GM21576 (cell line): ENCODE results near the gene YARS1.

Source experiments
- ATAC-seq: cut with Tn5 transposase; IDR thresholded peaks from one replicate; pipeline ENCODE4 v1.9.1; 2021; ENCODE audit warnings: mild to moderate bottlenecking, moderate library complexity; ENCODE audit not compliant: unreplicated experiment

The YARS1 gene

DNA sequence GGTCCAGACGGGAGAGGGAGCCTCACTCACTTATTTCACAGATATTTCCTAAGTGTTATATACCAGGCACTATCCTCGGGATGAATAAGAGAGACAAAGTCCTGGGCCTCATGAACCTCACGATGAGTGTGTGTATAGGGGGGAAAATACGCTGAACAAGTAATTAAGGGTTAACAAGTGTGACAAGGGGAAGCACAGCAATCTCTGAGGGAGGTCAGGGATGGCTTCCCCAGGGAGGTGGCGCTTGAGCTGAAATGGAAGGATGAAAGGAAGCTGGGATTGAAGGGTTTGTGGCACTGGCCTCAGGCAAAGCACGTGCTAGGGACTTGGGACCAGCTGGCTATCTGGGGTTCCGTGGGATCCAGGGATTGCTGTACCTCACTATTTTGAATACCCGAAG lies 68.2 kb downstream of the YARS1 start:
- ATAC-seq, result no peak

DNA sequence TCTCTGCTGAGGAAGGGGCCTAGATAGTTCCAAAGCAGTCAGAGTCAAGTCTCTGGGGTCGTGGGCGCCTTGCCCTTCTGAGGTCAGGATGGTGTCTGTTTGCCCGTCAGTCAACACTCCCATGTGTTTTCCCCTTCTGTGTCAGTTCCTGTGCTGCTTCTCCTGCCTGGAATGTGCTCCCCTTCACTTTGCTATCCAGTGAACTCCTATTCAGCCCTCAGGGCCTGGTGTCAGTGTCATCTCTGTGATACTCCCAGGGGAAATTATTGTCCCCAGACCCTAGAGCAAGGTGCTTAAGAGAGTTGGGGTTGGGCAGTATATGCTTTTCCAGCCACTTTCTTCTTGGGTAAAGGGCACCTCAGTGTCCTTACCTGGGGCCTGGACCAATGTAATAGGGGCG lies 68.8 kb downstream of the YARS1 start:
- ATAC-seq, result no peak

DNA sequence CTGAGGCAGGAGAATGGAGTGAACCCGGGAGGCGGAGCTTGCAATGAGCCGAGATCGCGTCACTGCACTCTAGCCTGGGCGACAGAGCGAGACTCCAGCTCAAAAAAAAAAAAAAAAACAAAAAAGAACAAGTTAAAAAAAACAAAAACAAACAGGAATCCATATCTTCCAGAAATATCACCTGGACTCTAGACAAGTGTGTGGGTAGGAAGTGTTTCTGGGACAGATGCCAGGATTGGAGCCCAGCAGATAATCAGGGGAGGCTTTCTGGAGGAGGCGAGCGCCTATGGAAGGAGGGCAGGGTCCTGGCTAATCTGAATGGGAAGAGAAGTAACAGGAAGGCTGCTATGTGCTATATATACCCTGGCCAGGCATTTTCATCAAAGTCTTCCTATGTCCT lies 71.0 kb downstream of the YARS1 start:
- ATAC-seq, result no peak

DNA sequence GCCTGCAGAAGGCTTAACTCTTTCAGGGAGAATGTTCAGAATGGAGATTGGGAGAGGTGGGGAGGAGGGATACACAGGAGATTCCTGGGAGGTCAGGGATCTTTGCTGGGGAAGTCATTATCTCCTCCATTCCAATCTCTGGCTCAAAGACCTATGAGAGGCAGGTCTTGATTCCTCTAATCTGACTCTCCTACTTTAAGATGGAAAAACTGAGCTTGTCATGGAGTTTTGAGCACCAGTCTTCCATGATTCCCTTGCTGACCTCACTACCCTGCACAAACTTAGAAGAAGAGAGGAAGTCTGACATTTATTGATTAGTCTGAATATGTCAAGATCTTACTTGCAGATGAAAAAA lies 73.1 kb downstream of the YARS1 start:
- no peak for ATAC-seq

DNA sequence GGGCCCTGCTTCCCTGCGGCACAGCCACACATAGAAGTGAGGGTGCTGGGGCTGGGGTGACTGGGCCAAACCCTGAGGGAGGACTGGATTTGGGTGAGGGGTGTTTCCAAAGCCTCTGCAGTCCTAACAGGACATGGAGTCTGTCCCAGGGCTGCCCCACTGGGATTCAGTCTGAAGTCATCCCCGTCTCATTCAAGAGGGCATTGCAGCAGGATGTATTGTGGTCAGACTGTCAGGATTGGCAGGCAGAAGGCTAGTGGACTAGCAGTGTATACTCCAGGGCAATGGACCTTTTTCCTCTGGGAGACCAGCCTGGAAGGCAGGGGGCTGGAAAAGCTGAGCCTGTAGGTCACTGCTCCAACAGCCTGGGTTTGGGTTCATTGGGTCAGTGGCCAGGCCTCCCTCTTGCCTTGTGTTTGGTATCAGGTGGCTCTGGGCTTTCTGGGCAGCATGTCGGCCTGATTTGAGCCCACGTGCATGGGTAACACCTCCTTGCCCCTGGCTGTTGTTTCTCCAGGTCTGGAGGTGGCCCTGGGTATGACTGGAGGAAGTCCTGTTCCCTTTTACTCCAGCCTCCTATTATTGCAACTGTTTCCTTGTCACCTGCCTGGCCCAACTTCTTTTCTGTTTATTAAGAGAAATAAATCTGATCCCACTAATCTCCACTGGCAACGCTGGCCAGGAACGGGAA lies 73.6 kb downstream of the YARS1 start:
- no peak for ATAC-seq

DNA sequence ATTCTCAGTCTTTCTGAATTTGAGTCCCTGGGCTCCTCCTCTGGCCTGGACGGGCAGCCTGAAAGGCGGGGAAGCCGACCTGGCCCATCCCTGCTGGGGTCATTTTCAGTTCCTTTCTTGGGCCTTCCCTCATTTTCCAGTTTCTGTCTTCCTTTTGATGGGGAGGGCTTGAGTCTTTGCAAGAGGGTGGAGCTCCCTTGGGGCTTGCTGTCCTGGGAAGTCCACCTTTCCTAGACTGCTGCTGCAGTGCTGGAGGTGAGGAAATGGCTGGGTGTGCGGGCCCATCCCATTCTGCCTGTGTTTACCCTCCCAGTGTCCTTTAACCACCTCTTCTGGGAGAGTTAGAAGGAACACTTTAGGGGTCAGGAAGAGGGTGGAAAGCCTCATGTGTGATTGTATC lies 74.2 kb downstream of the YARS1 start:
- no peak for ATAC-seq

DNA sequence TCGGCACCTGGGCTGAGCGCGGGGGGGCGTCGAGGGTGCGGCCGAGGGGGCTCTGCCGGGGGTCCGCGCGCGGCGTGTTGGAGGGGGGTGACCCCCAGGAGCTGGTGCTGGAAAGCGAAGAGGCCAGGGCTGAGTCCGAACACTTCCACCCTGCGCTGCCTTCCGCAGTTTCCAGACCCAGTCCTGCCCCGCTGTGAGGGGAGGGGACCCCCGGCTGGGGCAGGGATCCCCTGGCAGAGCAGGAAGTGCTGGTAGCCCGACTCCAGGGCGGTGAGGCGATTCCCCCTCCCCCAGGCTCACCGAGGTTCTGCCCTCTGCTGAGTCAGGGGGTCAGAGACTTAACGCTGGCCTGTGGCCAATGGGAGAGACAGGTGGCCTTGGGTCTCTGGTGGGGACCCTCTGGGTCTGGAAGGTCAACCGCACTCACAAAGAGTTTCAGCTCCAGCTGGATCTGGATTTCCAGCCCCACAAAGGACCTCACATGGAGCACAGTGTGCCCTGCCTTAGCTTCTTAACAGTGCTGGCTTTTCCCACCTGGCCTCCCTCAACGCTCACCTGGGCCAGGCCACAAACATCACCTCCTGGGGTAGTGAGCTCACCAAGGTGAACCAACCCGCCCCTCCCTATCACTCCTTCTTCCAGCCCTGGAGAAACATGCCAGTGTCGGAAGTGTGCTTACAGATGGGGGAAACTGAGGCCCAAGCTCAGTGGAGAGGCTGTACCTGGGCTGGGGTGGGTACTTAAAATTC lies 74.8 kb downstream of the YARS1 start:
- ATAC-seq, result no peak

DNA sequence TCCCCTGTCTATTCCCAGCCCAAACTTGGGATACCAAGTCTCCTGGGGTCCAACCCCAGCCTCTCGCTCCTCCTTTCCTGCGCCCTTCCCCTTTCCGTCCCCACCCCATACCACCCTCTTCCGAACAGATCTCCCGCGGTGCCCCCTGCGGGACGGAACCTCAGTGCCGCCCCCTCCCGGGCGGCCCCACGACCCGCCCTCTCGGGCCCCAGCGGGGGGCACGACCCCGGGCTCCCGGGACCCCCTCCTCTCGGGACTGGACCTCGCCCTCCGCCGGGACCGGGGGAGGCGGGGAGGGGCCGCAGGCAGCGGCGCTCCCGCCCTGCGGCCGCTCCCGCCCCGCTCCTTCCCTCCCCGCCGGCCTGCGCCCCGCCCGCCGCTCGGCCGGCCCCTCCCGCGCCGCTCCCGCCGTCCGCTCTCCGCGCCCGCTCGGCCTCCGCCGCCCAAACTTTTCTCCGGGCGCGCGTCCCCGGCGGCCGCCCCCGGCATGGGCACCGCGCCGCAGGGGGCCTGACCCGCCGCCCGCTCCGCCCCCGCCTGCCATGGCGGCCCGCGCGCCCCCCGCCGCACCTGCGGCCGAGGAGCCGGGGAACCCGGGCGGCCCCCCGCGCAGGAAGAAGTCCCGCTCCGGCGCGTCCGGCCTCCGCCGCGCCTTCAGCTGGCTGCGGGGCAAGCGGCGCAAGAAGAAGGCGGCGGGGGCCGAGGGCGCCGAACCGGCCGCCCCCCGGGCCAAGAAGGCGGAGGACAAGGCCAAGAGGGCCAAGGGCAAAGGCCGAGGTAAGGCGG lies 75.6 kb downstream of the YARS1 start:
- ATAC-seq, result no peak

DNA sequence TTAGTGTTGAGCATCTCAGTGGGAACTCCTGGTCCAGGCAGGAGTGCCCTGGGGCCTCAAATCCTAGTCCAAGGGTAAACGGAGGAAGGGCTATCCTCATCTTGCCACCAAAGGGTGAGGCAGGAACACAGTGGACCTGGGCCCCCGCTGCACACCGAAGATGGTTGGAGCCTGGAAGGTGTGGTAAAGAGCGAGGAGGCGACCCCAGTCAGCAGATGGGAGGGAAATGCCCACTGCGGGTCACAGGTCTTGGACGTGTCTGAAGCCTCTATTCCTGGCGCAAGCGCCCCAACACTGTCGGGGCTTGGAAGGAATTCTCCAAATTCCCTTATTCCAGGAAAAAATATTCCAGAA lies 76.1 kb downstream of the YARS1 start:
- no peak for ATAC-seq

DNA sequence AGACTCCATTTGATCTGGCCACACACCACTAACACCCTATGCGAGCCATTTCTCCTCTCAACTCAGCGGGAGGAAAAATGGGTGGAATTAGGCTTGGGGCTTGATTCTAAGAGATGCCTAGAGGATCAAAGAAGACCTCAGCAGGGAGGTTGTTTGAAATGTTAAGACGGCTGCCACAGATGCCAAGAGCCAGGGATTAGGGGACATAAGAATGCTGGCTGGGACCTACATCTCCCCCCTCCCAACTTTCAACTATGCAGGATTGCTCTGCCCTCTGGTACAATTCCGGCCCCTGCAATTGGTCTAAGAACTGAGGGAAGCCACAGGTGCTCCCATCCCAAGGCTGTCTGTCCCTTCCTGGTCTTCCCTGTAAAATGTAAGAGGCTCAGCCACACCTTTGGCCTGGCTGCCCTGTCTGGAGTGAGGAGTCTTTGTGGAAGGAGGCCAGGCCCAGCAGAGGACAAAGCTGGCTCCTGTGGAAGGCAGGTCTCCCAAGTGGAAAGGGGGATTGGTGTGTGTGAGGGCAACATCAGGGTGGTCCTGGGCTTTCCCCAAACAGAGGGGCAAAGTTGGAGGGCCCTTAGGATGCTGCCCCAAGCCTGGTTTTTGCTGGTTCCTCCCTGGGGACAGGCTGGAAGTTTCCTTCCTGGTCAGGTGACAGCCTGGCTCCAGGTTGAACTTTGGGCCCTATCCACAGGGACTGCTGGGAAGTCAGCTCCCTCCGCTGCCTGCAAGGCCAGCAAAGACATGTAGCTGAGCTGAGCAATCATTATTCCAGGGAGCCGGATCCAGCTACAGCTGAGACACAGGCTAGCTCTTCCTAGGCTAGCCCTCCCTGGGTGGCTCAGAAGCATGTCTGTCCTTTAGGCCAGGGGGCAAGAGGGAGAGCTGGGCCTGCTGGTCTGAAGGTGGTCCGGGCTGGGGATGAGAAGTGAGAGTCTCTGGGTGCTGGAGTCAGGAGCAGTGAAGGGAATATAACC lies 80.1 kb downstream of the YARS1 start:
- no peak for ATAC-seq

DNA sequence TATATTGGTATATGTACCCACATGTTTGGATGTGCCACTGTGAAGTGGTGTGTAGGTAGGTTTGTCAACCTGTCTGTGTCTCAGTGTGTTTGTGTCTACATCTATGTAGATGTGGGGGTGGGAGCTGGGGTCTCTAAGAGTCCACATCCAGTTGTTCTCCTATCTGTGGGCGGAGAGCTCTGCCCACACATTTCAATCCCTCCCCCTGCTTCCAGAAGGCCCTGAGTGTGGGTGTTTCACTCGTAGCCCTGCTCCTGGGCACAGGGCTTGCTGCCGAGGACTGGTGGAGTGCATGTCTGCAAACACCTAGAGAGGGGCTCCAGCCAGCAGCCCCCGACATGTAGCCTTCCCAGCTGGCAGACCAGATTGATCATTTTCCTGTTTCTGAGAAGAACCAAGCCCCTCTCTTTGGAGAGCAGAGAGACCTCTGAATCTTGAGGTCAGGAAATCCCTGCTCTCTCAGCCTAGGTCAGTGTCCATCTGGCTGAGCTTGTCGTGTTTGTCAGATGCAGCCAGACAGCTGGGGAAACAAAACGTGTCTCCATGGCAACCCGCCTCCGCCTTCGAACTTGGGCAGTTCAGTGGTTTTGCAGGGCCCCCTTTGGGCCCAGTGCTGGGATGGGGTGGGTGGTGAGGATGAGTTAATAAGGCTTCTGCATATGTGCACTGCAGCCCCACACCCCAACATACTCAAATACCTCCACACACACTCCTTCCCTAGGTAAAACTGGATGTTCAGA lies 83.4 kb downstream of the YARS1 start:
- no peak for ATAC-seq

DNA sequence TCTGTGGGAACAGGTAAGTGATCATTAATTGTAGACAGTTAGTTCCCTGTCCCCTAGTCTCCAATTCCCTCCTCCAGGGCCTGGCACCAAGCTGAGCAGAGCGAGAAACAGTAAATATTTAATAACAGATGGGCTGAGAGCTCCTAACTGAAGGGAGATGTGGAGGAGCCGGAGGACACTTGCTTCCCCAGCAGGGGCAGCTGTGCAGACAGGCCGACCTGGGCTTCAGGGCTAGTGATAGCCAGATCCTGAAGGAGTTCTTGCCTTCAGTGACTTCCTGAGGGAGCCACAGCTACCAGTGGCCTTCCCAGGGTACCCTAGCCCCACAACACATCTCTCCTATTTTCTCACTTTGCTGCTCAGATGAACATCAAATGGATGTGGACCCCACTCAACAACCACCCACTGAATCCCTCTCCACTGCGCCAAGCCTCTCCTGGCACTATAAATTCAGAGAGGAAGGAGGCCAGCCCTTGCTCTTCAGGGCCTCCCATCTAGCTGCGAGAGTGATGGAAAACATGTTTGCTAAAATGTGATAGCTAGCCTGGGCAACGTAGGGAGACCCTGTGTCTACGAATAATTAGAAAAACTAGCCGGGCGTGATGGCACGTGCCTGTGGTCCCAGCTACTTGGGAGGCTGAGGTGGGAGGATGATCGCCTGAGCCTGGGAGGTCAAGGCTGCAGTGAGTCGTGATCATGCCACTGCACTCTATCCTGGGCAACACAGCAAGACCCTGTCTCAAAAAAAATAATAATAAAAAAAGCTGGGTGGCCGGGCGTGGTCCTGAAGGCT lies 87.7 kb downstream of the YARS1 start:
- ATAC-seq, result no peak

DNA sequence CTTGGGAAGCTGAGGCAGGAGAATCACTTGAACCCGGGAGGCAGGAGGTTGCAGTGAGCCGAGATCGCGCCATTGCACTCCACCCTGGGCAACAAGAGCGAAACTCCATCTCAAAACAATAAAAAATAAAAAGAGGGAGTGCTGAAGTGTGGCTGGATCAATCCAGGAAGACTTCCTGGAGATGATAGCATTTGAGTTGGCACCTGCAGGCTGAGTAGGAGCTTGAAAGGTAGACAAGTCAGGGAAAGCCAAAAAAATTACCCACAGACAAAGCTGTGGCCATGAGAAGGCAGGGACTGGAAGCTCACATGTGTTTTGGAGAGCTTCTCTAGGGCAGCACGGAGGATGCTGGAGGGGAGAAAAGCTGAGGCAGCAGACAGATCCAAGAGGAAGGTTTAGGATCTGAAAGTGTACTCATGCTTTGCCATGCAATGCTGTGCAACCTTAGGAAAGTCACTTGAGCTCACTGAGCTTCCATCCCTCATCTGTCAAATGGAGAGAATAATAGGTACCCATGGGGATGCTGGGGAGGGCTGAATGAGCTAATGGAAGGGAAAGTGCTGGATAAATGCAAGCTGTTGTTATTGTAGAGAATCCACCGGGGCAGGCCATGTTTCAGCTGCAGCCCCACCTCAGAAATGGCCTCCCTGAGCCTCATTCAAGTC lies 88.6 kb downstream of the YARS1 start:
- ATAC-seq, result no peak

DNA sequence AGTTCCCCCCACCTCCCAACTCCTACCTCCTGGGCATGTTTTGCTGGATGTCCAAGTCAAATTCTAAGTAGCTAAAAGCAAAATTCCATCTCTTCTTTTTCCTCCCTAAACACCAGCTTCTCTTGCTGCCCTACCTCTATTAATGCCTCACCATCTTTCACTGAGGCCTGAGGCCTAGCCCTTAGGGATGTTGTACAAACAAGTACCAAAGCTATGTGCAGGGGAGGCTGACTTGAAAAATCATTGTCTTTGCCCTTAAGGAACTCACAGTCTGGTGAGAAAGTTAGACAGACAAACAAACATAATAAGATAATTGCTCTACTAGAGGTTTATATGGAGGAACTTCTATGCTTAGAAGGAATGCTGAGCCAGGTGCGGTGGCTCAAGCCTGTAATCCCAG lies 89.3 kb downstream of the YARS1 start:
- no peak for ATAC-seq

DNA sequence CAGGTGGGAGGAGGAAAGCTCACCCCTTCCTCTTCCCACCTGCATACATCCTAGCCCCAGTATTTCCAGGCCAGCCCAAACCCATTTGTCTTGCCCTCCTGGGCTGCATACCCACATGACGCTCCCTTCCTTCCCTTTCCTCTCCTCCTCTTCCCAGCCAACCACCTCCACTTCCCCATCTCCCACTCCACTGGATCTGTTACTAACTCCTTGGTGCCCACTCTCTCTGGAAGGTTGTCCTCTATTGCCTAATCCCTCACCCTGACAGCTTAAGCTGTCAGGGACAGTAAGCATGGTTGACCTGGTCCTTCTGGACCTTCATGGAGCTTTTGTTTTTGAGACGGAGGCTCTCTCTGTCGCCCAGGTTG lies 91.6 kb downstream of the YARS1 start:
- no peak for ATAC-seq
